AG08396 (cell line): ENCODE measurements around the gene HMCN2.
"Not testable (repeated sequence)": the region's sequence is repeated elsewhere in the genome, so short reads cannot be mapped to it uniquely, and the experiment has no call there.

Experiments used
- DNase-seq: peaks from one replicate; pipeline ENCODE4 v3.0.0; 2012; ENCODE audit warnings: low spot score, mixed read lengths

HMCN2 gene

DNA sequence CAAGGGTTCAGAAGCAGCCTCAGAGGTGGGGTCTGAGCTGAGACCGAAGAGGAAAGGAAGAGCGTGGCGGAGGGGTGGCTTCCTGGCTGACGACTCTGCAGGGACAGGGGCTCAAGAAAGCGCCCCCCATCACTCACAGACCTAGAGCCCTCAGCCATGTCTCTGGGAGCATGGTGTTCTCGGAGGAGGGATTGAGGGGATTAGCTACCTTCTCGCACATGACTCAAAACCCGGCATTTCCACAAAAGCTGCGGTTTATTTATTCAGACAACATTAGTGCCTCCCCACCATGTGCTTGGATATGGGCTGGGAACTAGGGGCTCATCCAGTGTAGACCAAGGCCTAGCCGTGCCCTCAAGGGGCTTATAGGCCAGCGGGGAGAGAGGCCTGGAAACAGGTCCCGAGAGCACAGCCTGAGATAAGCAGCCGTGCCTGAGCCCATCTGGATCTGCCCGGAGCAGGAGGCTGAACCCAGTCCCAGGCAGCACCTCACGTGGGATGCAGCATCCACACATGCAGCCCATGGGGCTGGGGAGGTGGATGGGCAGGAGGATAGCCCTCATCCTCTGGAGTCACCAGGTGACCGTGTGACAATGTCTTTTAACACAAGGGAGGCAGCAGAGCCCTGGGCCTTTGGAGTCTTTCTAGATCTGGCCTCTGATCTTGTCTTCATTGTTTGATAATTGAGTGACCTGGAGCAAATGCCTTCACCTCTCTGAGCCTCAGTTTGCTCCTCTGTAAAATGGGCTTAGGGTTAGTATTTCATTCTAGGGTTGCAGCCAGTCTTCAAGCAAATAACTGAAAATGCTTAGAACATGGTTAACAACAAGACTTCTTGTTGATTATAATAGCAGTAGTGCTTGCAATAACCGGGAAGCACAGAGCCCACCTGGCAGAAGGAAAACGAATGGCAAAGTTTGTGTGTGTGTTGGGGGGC lies 878 bp upstream of the HMCN2 start:
- DNase-seq, result no peak

GRCh38 chr9:130266236-130267098 lies 907 bp downstream of the HMCN2 start:
- DNase-seq, result no peak

- no peak for DNase-seq
Measured at GRCh38 chr9:130267930-130268329, 2.4 kb downstream of the HMCN2 start.

DNA sequence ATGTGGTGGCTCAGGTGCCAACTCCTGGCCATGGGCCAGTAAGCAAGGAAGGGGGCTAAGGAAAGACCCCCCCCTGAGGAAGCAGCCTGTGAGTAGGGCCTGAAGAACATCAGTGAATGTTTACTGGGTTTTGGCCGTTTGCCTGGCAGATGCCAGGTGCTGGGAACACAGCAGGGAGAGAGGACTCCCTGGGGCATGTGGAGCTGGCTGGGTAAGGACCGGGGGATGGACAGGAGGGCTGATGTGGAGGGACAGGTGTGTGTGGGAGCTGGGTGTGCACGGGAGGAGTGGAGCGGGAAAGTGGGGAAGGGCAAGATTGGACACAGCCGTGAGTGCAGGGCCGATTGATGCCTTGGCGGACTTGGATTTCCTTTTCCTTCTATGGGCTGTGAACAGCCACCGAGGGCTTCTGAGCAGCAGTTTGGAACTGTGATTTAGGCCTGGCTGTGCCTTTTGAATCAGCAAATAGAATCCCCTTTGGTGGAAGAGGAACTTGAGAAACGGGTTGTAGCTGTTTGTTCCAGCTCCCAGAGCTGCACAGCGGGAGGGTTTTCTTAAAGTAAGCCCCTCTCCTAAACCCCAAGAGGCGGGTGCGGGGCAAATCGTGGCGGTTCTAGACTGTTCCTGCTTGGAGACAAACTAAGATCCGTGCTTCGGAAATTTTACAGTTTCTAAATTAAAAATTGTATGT lies 3.1 kb downstream of the HMCN2 start:
- DNase-seq, result no peak

DNA sequence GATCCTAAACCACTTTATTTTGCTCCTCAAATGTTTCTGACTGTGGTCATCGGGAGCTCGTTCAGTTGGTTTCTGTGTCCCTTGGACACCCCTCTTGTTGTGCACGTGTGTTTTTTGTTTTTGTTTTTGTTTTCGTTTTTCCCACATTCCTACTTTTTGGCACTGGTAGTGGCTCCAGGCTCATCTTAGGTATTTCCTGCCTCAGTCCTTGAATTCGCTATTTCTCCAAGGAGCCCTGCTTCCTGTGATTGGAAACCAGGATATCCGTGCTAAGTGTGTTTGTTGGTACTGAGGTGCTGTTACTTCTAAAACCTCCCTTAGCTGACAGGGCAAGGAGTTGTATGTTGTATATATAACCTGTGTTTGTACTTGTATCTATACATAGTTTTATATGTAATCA lies 5.9 kb downstream of the HMCN2 start:
- DNase-seq, result no peak

GRCh38 chr9:130275156-130275555 lies 9.6 kb downstream of the HMCN2 start:
- DNase-seq, result no peak

DNA sequence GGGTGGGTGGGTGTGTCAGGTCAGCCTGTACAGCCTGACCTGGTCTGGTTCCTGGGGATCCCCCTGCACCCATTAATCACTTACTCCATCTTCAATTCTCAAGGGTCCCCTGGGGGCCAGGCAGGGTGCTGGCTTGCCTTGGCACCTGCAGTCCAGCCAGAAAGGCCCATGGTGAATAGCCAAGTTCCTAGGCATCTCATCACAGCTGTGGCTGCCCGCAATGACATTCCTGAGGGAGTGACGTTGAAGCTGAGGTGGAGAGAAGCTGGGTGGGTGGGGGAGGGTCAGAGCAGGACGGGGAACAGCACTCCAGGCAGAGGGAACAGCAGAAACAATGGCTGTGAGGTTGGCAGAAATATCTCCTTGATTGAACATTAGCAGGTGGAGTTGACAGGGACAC lies 10.6 kb downstream of the HMCN2 start:
- peak; percentile 81 for DNase-seq

GRCh38 chr9:130276955-130277354 lies 11.4 kb downstream of the HMCN2 start:
- DNase-seq, result no peak

GRCh38 chr9:130277525-130277924 lies 12.0 kb downstream of the HMCN2 start:
- DNase-seq, result not testable (repeated sequence)

DNA sequence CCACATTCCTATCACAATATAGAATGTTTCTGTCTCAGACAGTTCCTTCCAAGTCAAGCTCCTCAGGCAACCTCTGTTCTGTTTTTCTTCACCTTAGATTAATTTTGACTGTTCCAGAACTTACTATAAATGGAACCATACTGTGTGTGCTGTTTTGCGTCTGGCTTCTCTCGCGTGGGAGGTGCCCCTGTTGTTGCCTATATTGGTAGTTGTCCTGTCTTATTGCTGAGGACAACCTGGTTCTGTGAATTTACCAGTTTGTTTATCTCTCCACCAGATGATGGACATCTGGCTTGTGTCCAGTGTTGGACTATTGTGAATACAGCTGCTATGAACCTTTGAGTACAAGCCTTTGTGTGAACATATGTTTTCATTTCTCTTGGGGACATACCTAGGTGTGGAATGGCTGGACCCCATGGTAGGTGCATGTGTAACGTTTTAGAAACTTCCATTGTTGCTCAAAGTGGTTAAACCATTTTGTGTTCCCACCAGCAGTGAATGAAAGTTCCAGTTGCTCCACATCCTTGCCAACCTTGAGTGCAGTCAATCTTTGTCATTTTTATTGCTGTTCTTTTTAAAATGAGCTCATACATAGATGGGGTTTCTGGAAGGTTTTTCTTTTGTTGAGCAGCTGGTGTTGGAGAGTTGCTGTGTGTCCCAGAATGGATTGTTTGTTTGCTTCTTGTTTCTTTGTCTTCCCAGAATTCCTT lies 18.1 kb downstream of the HMCN2 start:
- DNase-seq, result no peak

- DNase-seq, result no peak
Measured at GRCh38 chr9:130284249-130284625, 18.7 kb downstream of the HMCN2 start.

GRCh38 chr9:130284690-130285089 lies 19.1 kb downstream of the HMCN2 start:
- no peak for DNase-seq

DNA sequence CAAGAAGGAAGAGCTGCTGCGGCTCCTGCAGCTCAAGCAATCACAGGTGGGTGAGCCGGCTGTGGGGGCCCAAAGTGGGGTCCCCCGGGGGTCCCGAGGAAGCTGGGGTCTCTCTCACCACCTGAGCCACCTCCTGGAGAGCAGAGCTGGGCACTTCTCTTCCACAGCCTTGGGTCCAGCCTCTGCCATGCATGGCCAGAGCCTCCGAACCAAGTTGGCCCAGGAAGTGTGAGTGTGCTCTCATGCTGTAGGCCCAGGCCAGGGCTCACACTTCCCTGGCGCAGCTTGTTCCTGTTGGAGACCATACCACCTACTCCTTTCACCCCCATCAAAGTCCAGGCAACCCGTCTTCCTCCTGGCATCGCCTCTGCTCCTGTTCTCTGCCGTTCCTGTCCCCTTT lies 19.7 kb downstream of the HMCN2 start:
- no peak for DNase-seq

GRCh38 chr9:130286072-130286770 lies 20.7 kb downstream of the HMCN2 start:
- DNase-seq, result no peak

GRCh38 chr9:130286781-130287428 lies 21.3 kb downstream of the HMCN2 start:
- no peak for DNase-seq

- no peak for DNase-seq
Measured at GRCh38 chr9:130287736-130288135, 22.2 kb downstream of the HMCN2 start.

- no peak for DNase-seq
Measured at GRCh38 chr9:130288393-130288792, 22.8 kb downstream of the HMCN2 start.

GRCh38 chr9:130288926-130289690 lies 23.5 kb downstream of the HMCN2 start:
- no peak for DNase-seq

DNA sequence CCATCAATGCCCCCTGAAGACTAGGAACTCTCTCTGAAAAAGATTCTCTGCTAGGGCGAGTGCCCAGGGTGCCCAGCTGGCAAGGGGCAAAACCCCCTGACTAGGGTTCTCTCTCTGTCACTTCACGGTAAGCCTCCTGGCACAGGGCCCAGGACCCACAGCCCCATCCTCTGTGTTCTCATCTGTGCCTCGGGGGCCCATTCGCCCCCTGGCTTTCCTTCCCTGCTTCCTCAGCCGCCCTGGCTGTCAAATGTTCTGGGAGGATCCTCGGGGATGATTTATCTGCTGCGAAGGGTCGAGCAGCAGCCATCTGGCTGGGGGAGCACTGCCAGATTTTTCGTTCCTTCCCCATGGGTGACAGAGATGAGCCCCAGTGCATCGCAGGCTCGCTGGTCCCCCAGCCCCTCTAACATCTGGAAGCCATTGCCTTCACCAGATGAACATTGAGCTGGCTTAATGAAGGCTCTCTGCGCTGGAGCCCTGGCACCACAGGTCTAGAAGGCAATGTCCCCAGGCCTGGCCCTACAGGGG lies 24.2 kb downstream of the HMCN2 start:
- DNase-seq, result no peak
